Amniotic epithelial cell (primary cell): ENCODE data around the gene IKBKE.

Experiments used
- DNase-seq: peaks from one replicate; pipeline ENCODE4 v3.0.0-alpha.2; 2010; ENCODE audit warnings: low read depth

IKBKE gene

DNA sequence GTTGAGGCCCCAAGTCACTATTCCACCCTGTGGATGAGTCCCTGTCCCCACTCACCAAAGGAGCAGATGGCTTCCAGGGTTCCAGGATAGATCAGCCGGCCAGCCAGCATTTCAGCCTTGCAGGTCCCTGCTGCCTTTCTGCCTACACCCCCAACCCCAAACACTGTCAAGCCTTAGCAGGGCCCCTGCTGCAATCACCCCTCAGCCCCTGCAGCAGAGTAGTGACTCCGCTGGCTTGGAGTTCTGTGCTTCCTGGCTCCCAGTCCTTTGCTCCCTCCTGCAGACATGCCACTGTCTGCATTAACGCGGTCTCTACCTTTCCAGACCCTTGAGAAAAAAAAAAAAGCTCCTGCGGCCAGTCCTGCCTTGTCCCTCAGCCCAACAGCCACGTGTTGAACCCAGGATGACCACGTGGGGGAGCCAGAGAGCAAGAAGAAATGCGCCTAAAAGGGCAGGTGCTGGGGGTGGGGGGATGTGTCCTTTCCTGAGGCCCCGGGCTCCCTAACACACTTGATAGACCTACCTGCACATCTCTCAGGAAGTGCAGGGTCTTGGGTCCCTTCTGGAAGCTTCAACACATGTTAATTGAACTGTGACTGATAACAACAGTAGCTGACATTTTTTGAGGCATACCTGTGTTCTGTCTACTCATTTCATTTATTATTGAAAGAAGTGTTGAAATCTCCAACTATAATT, 74.4 kb downstream of the IKBKE start:
- no peak for DNase-seq

- no peak for DNase-seq
These were observed 75.1 kb downstream of the IKBKE start for GRCh38 chr1:206545351-206545750.
